ENCODE data around the gene ABITRAM.

- TF ChIP-seq TEAD4 (IDR thresholded peaks at IDR 0.05) (no peak), NFIC (IDR thresholded peaks at IDR 0.05) (no peak), MAX (IDR thresholded peaks at IDR 0.05) (no peak), ZBTB7A (IDR thresholded peaks at IDR 0.05; ENCODE audit: low read depth) (no peak)
Observed at GRCh38 chr9:108937561-108938305, 3.5 kb downstream of the ABITRAM start.
